Fibroblast of lung (primary cell): ENCODE results near the gene LYPD6. TPM values are rescaled to one million over a fixed set of nuclear protein-coding genes. Genes with fewer than 3 reads are reported as not detected.

Experiments used
- DNase-seq, 2 donors: peaks; one replicate each; pipeline versions ENCODE4 v3.0.0 to v3.0.0-alpha.2; 2010; ENCODE audit warnings: low read depth in 2 of 2
- H2AFZ ChIP-seq: 2 replicates; pipeline ENCODE4 v1.5.1; 2012; ENCODE audit warnings: low read length, control low read depth, inconsistent platforms
- H3K27ac ChIP-seq: 2 replicates; pipeline ENCODE4 v1.5.1; 2011; ENCODE audit warnings: low read length, control low read depth; ENCODE audit not compliant: insufficient read depth
- H3K27me3 ChIP-seq: 2 replicates; pipeline ENCODE4 v1.5.1; 2011; ENCODE audit warnings: mild to moderate bottlenecking, low read length; ENCODE audit not compliant: control insufficient read depth, insufficient read depth
- H3K36me3 ChIP-seq: 2 replicates; pipeline ENCODE4 v1.5.1; 2011; ENCODE audit warnings: low read length; ENCODE audit not compliant: control insufficient read depth, insufficient read depth
- H3K4me1 ChIP-seq: 2 replicates; pipeline ENCODE4 v1.5.1; 2011; ENCODE audit warnings: low read length; ENCODE audit not compliant: control insufficient read depth, insufficient read depth; ENCODE audit errors: extremely low read depth
- H3K4me2 ChIP-seq: 2 replicates; pipeline ENCODE4 v1.5.1; 2011; ENCODE audit warnings: low read length, control low read depth; ENCODE audit not compliant: insufficient read depth; ENCODE audit errors: extremely low read depth
- H3K4me3 ChIP-seq, 4 experiments: fragments of 200-600 bp in 1 of 4; sonication (generic) in 1 of 4; replicated peaks in 1 of 4; 2 replicates each; pipeline ENCODE4 v1.5.1; 2011 to 2016; ENCODE audit warnings: low read length in 4 of 4, low read depth in 3 of 4, mild to moderate bottlenecking in 3 of 4, control low read depth in 2 of 4, inconsistent platforms in 1 of 4, mixed read lengths in 1 of 4; ENCODE audit not compliant: insufficient read depth in 1 of 4; ENCODE audit errors: control extremely low read depth in 1 of 4
- H3K79me2 ChIP-seq: 2 replicates; pipeline ENCODE4 v1.5.1; 2012; ENCODE audit warnings: mild to moderate bottlenecking, low read length, inconsistent platforms; ENCODE audit not compliant: control insufficient read depth, insufficient read depth
- H3K9ac ChIP-seq: 2 replicates; pipeline ENCODE4 v1.5.1; 2011; ENCODE audit warnings: mild to moderate bottlenecking, low read length, control low read depth; ENCODE audit not compliant: insufficient read depth
- H3K9me3 ChIP-seq: 2 replicates; pipeline ENCODE4 v1.5.1; 2012; ENCODE audit warnings: low read depth, low read length; ENCODE audit not compliant: control insufficient read depth, insufficient read depth
- H4K20me1 ChIP-seq: 2 replicates; pipeline ENCODE4 v1.5.1; 2011; ENCODE audit warnings: low read length; ENCODE audit not compliant: control insufficient read depth, insufficient read depth; ENCODE audit errors: extremely low read depth
- CTCF ChIP-seq, 2 donors: IDR thresholded peaks in 1 of 2; conservative IDR thresholded peaks in 1 of 2; 1 replicate in 1 of 2; 2 replicates in 1 of 2; pipeline ENCODE4 v1.5.1; 2011 to 2012; ENCODE audit warnings: low read length in 2 of 2, control low read depth in 1 of 2, inconsistent platforms in 1 of 2, low read depth in 1 of 2, mild to moderate bottlenecking in 1 of 2
- EZH2 ChIP-seq: IDR thresholded peaks from 2 replicates; pipeline ENCODE4 v1.5.1; 2012; ENCODE audit warnings: low read length, control low read depth, mild to moderate bottlenecking; ENCODE audit errors: missing control alignments
- polyA plus RNA-seq, 2 donors: library from polyadenylated mRNA; depleted of rRNA in 1 of 2; stranded (reverse) in 1 of 2; unstranded in 1 of 2; fragments of >200 nt; gene quantifications; 2 replicates each; pipeline ENCODE4 v1.2.1, GENCODE V29; 2011 to 2012; ENCODE audit warnings: missing spikeins in 1 of 2
- total RNA-seq: library from RNA; depleted of rRNA; stranded (reverse); fragments of >200 nt; gene quantifications from 2 replicates; pipeline ENCODE4 v1.2.1, GENCODE V29; 2014

The LYPD6 gene
- total and polyA plus RNA-seq, 2 donors (not counting 1 experiment from before 2014, with no cell fraction given): 0.17 to 3.7 TPM

DNA sequence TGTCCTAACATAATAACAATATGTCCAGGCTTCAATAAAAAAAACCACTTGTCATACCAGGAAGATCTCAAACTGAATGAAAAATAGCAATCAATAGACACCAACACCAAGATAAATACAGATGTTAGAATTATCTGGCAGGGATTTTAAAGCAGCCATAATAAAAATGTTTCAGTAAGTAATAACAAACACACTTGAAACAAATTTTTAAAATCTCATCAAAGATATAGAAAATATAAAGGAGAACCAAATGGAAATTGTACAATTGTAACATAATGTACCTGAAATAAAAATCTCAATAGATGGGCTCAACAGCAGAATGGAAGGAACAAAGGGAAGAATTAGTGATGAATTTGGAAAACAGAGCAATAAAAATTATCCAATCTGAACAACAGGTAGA, 128.1 kb downstream of the LYPD6 start:
- no peak for DNase-seq
- TF ChIP-seq CTCF (conservative IDR thresholded peaks at IDR 0.05 in 1 of 2, IDR thresholded peaks at IDR 0.05 in 1 of 2; ENCODE audit: low read depth in 1 of 2, low read length in 2 of 2): no peak
- no peak for TF ChIP-seq EZH2
- H3K9ac ChIP-seq: no peak overlapping the region

GRCh38 chr2:149463328-149464002, 133.1 kb downstream of the LYPD6 start:
- Histone ChIP-seq H3K4me1 (no peaks in the 10 kb centered on the region), H3K36me3 (no peaks in the 10 kb centered on the region), H3K79me2 (no peaks in the 10 kb centered on the region), H3K27ac (no peak overlapping the region), H2AFZ (no peak overlapping the region), H3K9ac (no peak overlapping the region), H4K20me1 (no peaks in the 10 kb centered on the region), H3K27me3 (no peaks in the 10 kb centered on the region), H3K9me3 (no peaks in the 10 kb centered on the region), H3K4me2 (no peak overlapping the region), H3K4me3 (no peak overlapping the region)
- no peak for DNase-seq
- TF ChIP-seq EZH2 (no peak), CTCF (conservative IDR thresholded peaks at IDR 0.05 in 1 of 2, IDR thresholded peaks at IDR 0.05 in 1 of 2; ENCODE audit: low read depth in 1 of 2, low read length in 2 of 2) (no peak)

More for the DNA sequence above, 128.1 kb downstream of the LYPD6 start:
- Histone ChIP-seq H4K20me1 (no peaks in the 10 kb centered on the region), H3K27me3 (no peaks in the 10 kb centered on the region), H3K4me3 (no peak overlapping the region), H3K4me2 (no peak overlapping the region), H3K4me1 (no peaks in the 10 kb centered on the region), H3K36me3 (no peaks in the 10 kb centered on the region), H2AFZ (no peak overlapping the region), H3K79me2 (no peaks in the 10 kb centered on the region), H3K9me3 (no peaks in the 10 kb centered on the region), H3K27ac (no peak overlapping the region)

DNA sequence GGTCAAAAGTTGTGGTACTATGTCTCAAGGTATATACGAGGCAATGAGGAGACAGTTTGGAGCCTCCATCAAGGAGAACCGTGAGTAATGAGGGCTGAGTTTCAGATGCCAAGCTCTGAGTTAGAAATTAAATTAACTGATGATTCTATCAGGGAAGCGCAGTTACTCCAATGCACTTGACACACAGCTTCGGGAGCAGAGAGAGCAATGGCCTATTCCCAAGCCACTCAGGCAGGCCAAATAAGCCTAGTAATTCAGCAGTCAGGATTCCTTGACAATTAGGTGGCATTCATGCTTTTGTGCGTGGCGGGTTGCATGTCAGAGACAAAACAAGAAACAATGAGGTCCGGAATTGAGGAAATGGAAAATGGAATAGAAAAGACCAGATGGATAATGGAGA, 134.0 kb downstream of the LYPD6 start:
- H3K4me1 ChIP-seq: no peaks in the 10 kb centered on the region
- peak in 1 of 2 donors; percentile 30 for DNase-seq
- H3K36me3 ChIP-seq: no peaks in the 10 kb centered on the region
- H3K9ac ChIP-seq: no peak overlapping the region
- H3K4me2 ChIP-seq: no peak overlapping the region
- TF ChIP-seq EZH2: no peak
- TF ChIP-seq CTCF (conservative IDR thresholded peaks at IDR 0.05 in 1 of 2, IDR thresholded peaks at IDR 0.05 in 1 of 2; ENCODE audit: low read depth in 1 of 2, low read length in 2 of 2): no peak
- no peaks in the 10 kb centered on the region for H3K9me3 ChIP-seq
- no peak overlapping the region for H3K27ac ChIP-seq
- H3K4me3 ChIP-seq: no peak overlapping the region
- no peak overlapping the region for H2AFZ ChIP-seq
- no peaks in the 10 kb centered on the region for H3K27me3 ChIP-seq
- no peaks in the 10 kb centered on the region for H3K79me2 ChIP-seq
- no peaks in the 10 kb centered on the region for H4K20me1 ChIP-seq
